NCI-H2196 (cell line): ENCODE data around the gene PDE4D.
"Not testable (repeated sequence)": the region's sequence is repeated elsewhere in the genome, so short reads cannot be mapped to it uniquely, and the experiment has no call there.

Experiments
- DNase-seq: peaks from one replicate; lab custom pipeline; 2025; ENCODE audit not compliant: unreplicated experiment; lab: John Stamatoyannopoulos, UW

PDE4D gene

GRCh38 chr5:59487068-59487686, 406.3 kb downstream of the PDE4D start:
- DNase-seq, result no peak

DNA sequence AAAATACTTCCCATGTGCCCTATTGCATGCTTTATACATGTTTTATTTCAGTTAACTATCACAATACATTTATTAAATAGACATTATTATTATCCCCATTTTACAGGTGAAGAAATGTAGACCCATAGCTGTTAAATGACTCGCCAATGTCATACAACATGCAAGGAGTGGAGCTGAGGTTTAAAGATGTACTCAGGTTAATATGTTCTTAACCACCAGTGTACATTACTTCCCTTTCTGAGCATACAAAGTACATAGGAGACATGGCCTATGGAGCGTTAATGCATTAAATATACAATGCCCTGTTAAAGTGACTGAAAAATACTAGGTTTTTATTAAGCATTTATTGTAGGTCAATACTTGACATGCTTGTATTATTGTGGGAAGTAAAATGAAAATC, 407.0 kb downstream of the PDE4D start:
- no peak for DNase-seq

GRCh38 chr5:59485629-59486439, 407.7 kb downstream of the PDE4D start:
- no peak for DNase-seq

GRCh38 chr5:59485107-59485506, 408.4 kb downstream of the PDE4D start:
- no peak for DNase-seq

- DNase-seq, result no peak
Observed at GRCh38 chr5:59484618-59485017, 408.9 kb downstream of the PDE4D start.

DNA sequence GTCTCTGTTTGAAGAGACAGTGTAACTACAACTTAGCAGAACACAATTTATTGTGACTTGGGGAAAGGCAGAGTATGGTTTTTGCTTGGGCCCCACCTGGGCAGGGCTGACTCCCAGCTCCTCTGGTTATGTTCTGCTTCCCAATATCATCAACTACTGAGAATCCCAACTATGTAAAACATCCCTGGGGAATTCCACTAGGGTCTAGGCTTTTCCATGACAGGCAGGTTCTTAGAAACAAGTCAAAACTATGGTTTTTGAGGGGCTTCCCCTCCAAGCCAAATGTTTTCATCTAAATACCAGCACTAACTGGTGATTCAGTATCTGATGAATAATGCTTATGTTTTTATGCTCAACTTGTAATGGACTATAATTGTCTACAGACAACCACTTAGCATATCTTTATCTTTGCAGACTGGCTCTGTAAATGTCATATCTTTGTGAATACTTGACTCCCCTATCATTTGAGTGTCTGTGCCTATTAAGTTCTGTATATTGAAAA, 409.5 kb downstream of the PDE4D start:
- no peak for DNase-seq

DNA sequence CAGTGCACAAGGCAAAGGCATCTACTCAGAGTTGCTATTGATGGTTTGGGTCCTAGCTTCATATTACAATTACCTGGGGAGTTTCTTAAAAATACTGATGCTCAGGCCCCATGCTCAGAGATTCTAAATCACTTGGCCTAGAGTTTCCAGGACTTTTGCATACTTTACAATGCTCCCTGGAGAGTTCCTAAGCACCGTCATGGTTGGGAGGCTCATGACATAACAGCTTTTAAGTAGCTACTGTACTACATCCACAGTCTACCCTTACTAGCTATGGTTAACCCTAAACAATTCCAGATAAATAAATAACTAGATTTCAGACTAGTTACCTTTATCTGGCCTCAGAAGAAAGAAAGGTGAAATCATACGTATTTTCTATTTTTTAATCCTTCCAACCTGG, 414.4 kb downstream of the PDE4D start:
- no peak for DNase-seq

GRCh38 chr5:59474324-59474723, 419.2 kb downstream of the PDE4D start:
- DNase-seq, result no peak

DNA sequence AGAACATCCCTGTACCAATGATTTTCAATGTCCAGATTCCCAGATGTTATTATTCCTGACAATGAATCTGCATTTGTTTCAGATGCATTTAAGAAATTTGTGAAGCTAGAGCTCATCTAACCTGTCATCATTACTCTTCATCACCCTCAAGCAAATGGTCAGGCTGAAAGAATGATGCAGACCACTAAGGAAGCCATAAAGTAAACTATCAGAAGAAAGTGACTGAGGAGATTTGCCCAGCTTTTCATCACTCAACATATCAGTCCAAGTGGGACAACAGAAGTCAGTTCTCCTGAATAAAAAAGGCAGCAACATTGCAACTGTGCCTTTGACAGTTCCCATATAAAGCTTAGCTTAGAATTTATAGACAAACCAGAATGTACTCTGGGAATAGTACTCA, 419.9 kb downstream of the PDE4D start:
- no peak for DNase-seq

- DNase-seq, result no peak
Observed at GRCh38 chr5:59471463-59471862, 422.1 kb downstream of the PDE4D start.

GRCh38 chr5:59467969-59468368, 425.6 kb downstream of the PDE4D start:
- no peak for DNase-seq

DNA sequence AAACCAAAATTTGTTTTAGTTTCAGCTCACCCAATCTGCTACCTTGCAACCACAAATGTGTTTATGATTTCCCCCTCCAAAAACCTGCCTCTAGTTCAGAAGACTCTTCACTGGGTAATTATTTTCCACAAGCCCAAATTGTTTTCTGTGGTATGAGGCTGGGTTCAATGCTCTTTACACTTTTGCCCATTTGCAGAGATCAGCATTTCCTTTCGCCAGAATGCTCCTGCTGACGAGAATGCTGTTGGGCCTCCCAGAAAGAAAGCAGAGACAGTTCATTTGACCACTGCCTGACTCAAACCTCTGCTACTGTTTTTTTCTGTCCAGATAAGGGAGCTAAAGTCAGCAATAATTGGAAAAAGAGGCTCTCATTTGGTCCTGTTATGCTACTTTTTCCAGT, 427.3 kb downstream of the PDE4D start:
- no peak for DNase-seq

DNA sequence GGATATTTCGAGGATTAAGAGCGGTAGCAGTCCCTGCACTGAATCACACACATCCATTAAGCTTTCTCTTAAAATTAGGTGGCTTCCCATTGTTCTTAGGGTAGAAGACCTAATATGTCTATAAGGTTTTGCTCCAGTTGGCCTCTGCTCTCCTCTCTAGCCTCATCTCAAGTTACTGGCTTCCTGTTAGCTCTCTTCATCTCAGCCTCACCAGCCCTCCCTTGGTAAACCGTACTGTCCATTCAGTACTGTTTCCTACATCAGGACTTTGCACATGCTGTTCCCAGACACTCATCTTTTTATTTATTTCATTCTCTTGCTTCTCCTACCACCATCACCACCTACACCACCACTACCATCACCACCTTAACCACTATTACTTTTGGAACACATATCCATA, 428.6 kb downstream of the PDE4D start:
- DNase-seq, result no peak

- not testable (repeated sequence) for DNase-seq
Observed at GRCh38 chr5:59463618-59464166, 429.8 kb downstream of the PDE4D start.

GRCh38 chr5:59462956-59463355, 430.6 kb downstream of the PDE4D start:
- no peak for DNase-seq

DNA sequence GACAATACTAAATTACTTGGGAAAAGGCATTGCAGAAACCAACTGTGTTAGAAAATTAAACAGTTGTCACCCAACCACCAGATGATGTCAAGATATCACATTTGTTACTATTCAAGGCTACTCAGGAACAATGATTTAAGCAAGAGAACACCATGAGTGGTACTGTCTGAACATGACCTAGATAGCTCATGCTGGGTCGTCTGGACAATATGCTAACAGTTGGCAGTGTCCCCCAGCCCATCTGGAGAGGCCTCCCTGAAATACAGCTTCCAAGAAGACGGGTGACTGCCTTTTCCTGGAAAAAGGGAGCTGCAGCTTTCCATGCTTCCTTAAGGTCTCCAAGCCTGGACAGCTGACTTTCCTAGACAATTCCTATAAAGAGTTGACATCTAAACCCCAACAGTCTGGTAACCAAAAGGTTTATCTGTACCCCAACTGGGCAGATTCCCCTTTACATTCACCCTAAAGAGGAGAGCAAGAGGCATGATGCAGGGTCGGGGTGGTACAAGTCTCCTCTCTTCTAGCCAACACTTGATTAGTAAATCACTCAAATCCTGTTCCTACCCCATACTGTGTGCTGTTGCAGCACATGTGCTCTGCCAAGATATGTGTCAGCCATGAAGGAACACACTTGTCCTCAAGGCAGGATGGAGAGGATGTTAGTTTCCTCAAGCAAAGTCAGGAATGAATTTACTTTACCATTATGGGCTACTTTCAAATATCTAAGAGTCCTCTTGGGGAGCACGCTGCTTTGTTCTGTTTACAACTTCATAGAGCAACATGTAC, 433.0 kb downstream of the PDE4D start:
- no peak for DNase-seq

DNA sequence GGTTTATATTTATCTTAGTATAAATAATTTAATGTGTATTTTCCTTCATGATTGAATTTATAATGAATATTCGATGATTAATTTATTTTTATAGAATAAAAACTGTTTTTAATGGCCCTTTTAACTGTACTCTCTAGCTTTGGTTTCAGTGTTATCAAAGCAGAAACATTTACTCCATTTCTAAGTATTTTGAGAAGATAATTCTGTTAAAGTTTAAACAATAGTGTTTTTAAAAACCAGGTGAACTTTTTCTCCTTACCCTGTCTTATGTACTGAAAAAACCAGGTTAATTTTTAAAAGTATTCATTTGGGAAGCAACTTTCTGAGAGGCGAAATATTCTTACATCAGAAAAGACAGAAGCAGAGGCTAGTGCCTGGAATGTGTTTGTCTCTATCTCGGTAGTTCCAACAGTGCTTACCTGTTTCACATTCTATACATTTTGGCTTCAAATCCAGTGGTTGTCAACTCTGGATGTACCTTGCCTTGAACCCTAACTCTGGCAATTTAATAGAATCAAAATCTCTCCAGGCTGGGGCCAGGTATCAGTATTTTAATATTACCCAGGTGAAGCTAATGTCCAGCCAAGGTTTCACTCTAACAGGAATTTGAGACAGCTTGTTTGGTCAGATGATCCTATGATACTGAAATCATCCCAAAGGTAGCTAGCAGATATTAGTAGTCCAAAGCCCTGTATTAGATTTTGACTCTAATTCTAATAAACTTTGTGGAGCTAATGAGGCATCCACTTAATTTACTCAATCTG, 434.4 kb downstream of the PDE4D start:
- DNase-seq, result no peak

DNA sequence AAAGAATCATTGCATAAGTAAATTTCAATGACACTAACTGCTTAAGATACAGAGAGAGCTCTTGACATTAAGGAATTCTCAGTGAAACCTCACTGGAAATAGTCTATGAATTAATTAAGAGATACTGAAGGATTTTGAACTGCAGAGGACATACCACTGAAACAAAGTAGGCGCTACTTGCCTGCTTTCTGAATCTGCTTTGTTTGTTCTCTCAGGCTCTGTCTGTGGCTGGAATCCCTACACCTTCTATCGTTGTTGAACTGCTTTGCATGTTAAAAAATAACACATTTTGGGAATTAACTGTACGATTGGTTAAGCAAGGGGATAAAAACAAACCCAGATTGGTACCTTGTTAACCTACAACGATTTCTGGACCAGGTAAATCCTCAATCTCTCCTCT, 435.2 kb downstream of the PDE4D start:
- no peak for DNase-seq

DNA sequence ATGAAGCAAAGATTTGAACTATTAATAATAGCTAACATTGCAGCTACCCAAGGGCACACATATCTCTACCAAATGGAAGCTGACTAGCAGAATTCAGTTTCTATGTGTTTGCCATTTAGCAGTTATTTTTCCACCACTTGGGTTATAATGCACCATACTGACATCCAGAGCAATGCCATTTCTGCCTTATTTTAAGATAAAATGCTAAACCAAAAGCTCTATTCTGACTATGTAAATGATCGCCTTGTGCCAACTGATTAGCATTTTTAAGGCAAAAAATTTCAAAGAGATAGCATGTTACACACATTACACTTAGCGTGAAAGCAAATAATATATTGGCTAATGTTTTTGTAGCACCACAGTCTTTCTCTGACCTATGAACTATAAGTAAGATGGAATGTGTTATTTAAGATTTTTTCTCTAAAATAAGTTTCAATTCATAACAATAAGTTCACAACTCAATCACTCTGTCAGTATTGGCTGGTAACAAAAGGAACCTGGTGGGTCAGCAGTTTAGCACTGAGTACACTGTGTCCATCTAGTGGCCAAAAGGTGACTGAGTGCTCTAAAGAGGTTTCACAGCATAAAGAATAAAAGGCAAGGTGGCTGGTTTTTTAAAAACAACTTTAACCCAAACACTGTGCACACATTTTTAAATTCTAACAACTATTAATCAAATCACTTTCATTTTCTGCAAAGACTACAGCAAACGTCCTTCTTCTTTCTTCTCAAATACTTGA, 443.5 kb downstream of the PDE4D start:
- no peak for DNase-seq

- no peak for DNase-seq
Observed at GRCh38 chr5:59446356-59446755, 447.2 kb downstream of the PDE4D start.
